DOHH2 (cell line): Measurements from ENCODE around the gene CHCHD6.

ENCODE experiments used
- H3F3A ChIP-seq: fragments of 200-600 bp; sonication (generic), shearing (Covaris generic); 2 replicates; pipeline ENCODE4 v1.6.0; 2016; ENCODE audit warnings: antibody characterized with exemption, mild to moderate bottlenecking; ENCODE audit not compliant: control insufficient read depth, insufficient read depth
- H3K27ac ChIP-seq: fragments of 200-600 bp; sonication (generic); 2 replicates; pipeline ENCODE4 v1.5.1; 2014; ENCODE audit warnings: low read depth, mild to moderate bottlenecking, low read length, moderate library complexity
- H3K27me3 ChIP-seq: fragments of 200-600 bp; sonication (generic); 2 replicates; pipeline ENCODE4 v1.6.1; 2014; ENCODE audit warnings: mild to moderate bottlenecking, low read length, mixed read lengths; ENCODE audit not compliant: control insufficient read depth
- H3K36me3 ChIP-seq: fragments of 200-600 bp; sonication (generic); 2 replicates; pipeline ENCODE4 v1.6.1; 2014; ENCODE audit warnings: mild to moderate bottlenecking, low read length, moderate library complexity, mixed read lengths; ENCODE audit not compliant: control insufficient read depth
- H3K4me1 ChIP-seq: fragments of 200-600 bp; sonication (generic); 2 replicates; pipeline ENCODE4 v1.6.1; 2014; ENCODE audit warnings: mild to moderate bottlenecking, low read length, mixed read lengths; ENCODE audit not compliant: control insufficient read depth
- H3K4me2 ChIP-seq: fragments of 200-600 bp; sonication (generic); 2 replicates; pipeline ENCODE4 v1.6.0; 2014; ENCODE audit warnings: mild to moderate bottlenecking, low read length, moderate library complexity
- H3K4me3 ChIP-seq: fragments of 200-600 bp; sonication (generic); 2 replicates; pipeline ENCODE4 v1.5.1; 2014; ENCODE audit warnings: mild to moderate bottlenecking, low read length, mixed read lengths
- H3K79me2 ChIP-seq: fragments of 200-600 bp; sonication (generic); 2 replicates; pipeline ENCODE4 v1.6.1; 2014; ENCODE audit warnings: mild to moderate bottlenecking, low read length, mixed read lengths; ENCODE audit not compliant: control insufficient read depth
- H3K9me2 ChIP-seq: fragments of 200-600 bp; sonication (generic); replicated peaks from 2 replicates; pipeline ENCODE4 v1.6.1; 2014; ENCODE audit warnings: mild to moderate bottlenecking, low read length, mixed read lengths; ENCODE audit not compliant: control insufficient read depth
- H3K9me3 ChIP-seq: fragments of 200-600 bp; sonication (generic); 2 replicates; pipeline ENCODE4 v1.6.1; 2014; ENCODE audit warnings: antibody characterized with exemption, low read length, mixed read lengths; ENCODE audit not compliant: control insufficient read depth, insufficient read depth
- H4K20me1 ChIP-seq: fragments of 200-600 bp; sonication (generic); 2 replicates; pipeline ENCODE4 v1.6.0; 2014; ENCODE audit warnings: low read depth, mild to moderate bottlenecking, antibody characterized with exemption, low read length, moderate library complexity; ENCODE audit not compliant: control insufficient read depth, insufficient read depth
- CTCF ChIP-seq: fragments of 200-600 bp; sonication (generic); IDR thresholded peaks from one replicate; pipeline ENCODE4 v1.5.1; 2014; ENCODE audit warnings: antibody characterized with exemption, mild to moderate bottlenecking, low read depth, low read length; ENCODE audit not compliant: poor library complexity, severe bottlenecking
- EZH2phosphoT487 ChIP-seq: fragments of 200-600 bp; sonication (generic); IDR thresholded peaks from 2 replicates; pipeline ENCODE4 v1.6.1; 2017; ENCODE audit warnings: borderline replicate concordance, mild to moderate bottlenecking, antibody characterized with exemption, low read length, moderate library complexity, mixed read lengths

The CHCHD6 gene

GRCh38 chr3:126967386-126967785 is 263.3 kb downstream of the CHCHD6 start:
- Histone ChIP-seq H3K4me1 (no peaks in the 10 kb centered on the region), H3K4me2 (no peak overlapping the region), H3K27me3 (peaks cover 22% of the 10 kb centered on the region), H3K9me2 (no peaks in the 10 kb centered on the region), H3F3A (no peaks in the 10 kb centered on the region), H3K36me3 (no peaks in the 10 kb centered on the region), H3K27ac (no peak overlapping the region), H3K79me2 (no peaks in the 10 kb centered on the region), H4K20me1 (peaks cover 3% of the 10 kb centered on the region; the same call in 1 of the 2 replicates), H3K4me3 (no peak overlapping the region), H3K9me3 (no peaks in the 10 kb centered on the region)
- TF ChIP-seq EZH2phosphoT487 (no peak), CTCF (no peak)

GRCh38 chr3:126968391-126969390 is 264.7 kb downstream of the CHCHD6 start:
- H3K4me2 ChIP-seq, result no peak overlapping the region
- H3K4me1 ChIP-seq, result no peaks in the 10 kb centered on the region
- H3K27ac ChIP-seq, result no peak overlapping the region
- no peak for TF ChIP-seq CTCF
- TF ChIP-seq EZH2phosphoT487, result no peak
- no peaks in the 10 kb centered on the region for H3K9me2 ChIP-seq
- no peaks in the 10 kb centered on the region for H3K36me3 ChIP-seq
- H3F3A ChIP-seq, result no peaks in the 10 kb centered on the region
- H3K27me3 ChIP-seq, result peaks cover 22% of the 10 kb centered on the region
- no peaks in the 10 kb centered on the region for H3K9me3 ChIP-seq
- H3K4me3 ChIP-seq, result no peak overlapping the region
- no peaks in the 10 kb centered on the region for H3K79me2 ChIP-seq
- peaks cover 3% of the 10 kb centered on the region; the same call in 1 of the 2 replicates for H4K20me1 ChIP-seq

GRCh38 chr3:126969586-126969985 is 265.5 kb downstream of the CHCHD6 start:
- no peaks in the 10 kb centered on the region for H3K36me3 ChIP-seq
- no peak overlapping the region for H3K27ac ChIP-seq
- no peaks in the 10 kb centered on the region for H3K9me3 ChIP-seq
- H3K4me3 ChIP-seq, result no peak overlapping the region
- H3K27me3 ChIP-seq, result peaks cover 22% of the 10 kb centered on the region
- no peaks in the 10 kb centered on the region for H3K9me2 ChIP-seq
- H3K4me1 ChIP-seq, result no peaks in the 10 kb centered on the region
- H3K4me2 ChIP-seq, result no peak overlapping the region
- no peaks in the 10 kb centered on the region for H3K79me2 ChIP-seq
- no peaks in the 10 kb centered on the region for H4K20me1 ChIP-seq
- TF ChIP-seq CTCF, result no peak
- TF ChIP-seq EZH2phosphoT487, result no peak
- no peaks in the 10 kb centered on the region for H3F3A ChIP-seq
